ENCODE measurements around the gene TEX47. TPM values are rescaled to one million over a fixed set of nuclear protein-coding genes. Genes with fewer than 3 reads are reported as not detected.

TEX47 gene
- total and polyA plus RNA-seq, 2 experiments from 2014 or later, result not detected

DNA sequence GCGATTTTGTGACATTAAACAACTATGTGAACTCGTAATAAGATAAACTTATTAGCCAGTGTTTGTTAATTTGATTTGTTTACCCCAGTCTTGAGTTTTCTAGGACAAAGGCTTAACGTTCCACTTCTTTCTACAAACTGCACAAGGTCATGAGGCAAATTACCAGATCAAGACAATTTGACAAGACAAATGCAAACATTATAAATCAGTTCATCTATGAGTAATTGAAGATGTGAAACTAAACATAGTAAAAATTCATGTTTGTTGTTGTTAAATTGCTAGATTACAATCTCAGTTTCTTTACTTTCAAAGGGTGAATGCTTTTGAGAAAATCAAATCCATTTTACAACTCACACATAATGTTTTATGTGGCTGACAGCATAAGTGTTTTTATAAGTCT, 49.4 kb downstream of the TEX47 start:
- no peaks in the 10 kb centered on the region for H3K36me3 ChIP-seq (ENCODE audit: insufficient read depth)
- H3K27ac Mint-ChIP-seq, result no peak overlapping the region
- H3K4me3 Mint-ChIP-seq, result no peak overlapping the region
- no peaks in the 10 kb centered on the region for H3F3A ChIP-seq (replicated peaks; ENCODE audit: low read depth)
- no peaks in the 10 kb centered on the region for H3K79me2 ChIP-seq (replicated peaks; ENCODE audit: insufficient read depth)
- H3K36me3 Mint-ChIP-seq (ENCODE audit: low read depth), result no peaks in the 10 kb centered on the region
- H2AFZ ChIP-seq, result no peak overlapping the region
- H3K9me3 Mint-ChIP-seq, result no peaks in the 10 kb centered on the region
- H3K4me2 ChIP-seq, result no peak overlapping the region
- H3K27me3 ChIP-seq (ENCODE audit: insufficient read depth), result no peaks in the 10 kb centered on the region
- no peaks in the 10 kb centered on the region for H3K4me1 ChIP-seq (ENCODE audit: insufficient read depth)
- no peaks in the 10 kb centered on the region for H3K4me1 Mint-ChIP-seq
- TF ChIP-seq ZNF114 (CRISPR knock-in tag; IDR thresholded peaks at IDR 0.05) (no peak), CREB1 (CRISPR knock-in tag; IDR thresholded peaks at IDR 0.05; ENCODE audit: low read depth) (no peak), POLR2AphosphoS5 (IDR thresholded peaks at IDR 0.05; ENCODE audit: low read depth) (no peak), STAT1 (IDR thresholded peaks at IDR 0.05; ENCODE audit: unreplicated experiment) (no peak)
- TF ChIP-seq, protein P1, sequence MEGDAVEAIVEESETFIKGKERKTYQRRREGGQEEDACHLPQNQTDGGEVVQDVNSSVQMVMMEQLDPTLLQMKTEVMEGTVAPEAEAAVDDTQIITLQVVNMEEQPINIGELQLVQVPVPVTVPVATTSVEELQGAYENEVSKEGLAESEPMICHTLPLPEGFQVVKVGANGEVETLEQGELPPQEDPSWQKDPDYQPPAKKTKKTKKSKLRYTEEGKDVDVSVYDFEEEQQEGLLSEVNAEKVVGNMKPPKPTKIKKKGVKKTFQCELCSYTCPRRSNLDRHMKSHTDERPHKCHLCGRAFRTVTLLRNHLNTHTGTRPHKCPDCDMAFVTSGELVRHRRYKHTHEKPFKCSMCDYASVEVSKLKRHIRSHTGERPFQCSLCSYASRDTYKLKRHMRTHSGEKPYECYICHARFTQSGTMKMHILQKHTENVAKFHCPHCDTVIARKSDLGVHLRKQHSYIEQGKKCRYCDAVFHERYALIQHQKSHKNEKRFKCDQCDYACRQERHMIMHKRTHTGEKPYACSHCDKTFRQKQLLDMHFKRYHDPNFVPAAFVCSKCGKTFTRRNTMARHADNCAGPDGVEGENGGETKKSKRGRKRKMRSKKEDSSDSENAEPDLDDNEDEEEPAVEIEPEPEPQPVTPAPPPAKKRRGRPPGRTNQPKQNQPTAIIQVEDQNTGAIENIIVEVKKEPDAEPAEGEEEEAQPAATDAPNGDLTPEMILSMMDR (conservative IDR thresholded peaks at IDR 0.05; ENCODE audit: low read depth in 2 of 2), result no peak
- H3K4me3 ChIP-seq, result no peak overlapping the region
- no peaks in the 10 kb centered on the region for H3K27me3 Mint-ChIP-seq (ENCODE audit: insufficient read depth, low read depth, poor library complexity)
- no peak for ATAC-seq
- no peak for DNase-seq (ENCODE audit: low spot score)
- H3K27ac ChIP-seq (ENCODE audit: low read depth), result no peak overlapping the region
- no peaks in the 10 kb centered on the region for H3K9me2 ChIP-seq (ENCODE audit: insufficient read depth)
- H4K20me1 ChIP-seq (replicated peaks; ENCODE audit: insufficient read depth), result no peaks in the 10 kb centered on the region

Small RNA genes within 50 kb of the gene (small RNA-seq; reads per million reads assigned to genes)
- not detected for gene AC002127.1 (ENCODE audit: low replicate concordance)

Other genes starting within 250 kb of the TEX47 start
- not detected in 2 replicates for gene ZNF804B, start 36.0 kb downstream of the TEX47 start, total RNA-seq (2014; rRNA removed; shearing (Covaris generic))
- not detected in 2 replicates for gene ZNF804B, start 36.0 kb downstream of the TEX47 start, polyA plus RNA-seq (2016; fragmentation: Nextera tagmentation; extraction: Ambion mirVana)